HepG2 (cell line): ENCODE results near the gene CXCL6.

Experiments used
- CTCF ChIP-seq: sonication (generic); formaldehyde crosslinking; IDR thresholded peaks from 2 replicates; pipeline ENCODE4 v1.5.0; 2020; ENCODE audit warnings: mild to moderate bottlenecking, missing genetic modification reagents, moderate library complexity
- PATZ1 ChIP-seq: sonication (generic); formaldehyde crosslinking; IDR thresholded peaks from 2 replicates; pipeline ENCODE4 v1.4.0; 2020; ENCODE audit warnings: missing genetic modification reagents
- PHF8 ChIP-seq: sonication (generic); formaldehyde crosslinking; IDR thresholded peaks from 2 replicates; pipeline ENCODE4 v1.5.0; 2020; ENCODE audit warnings: missing genetic modification reagents
- PTBP1 ChIP-seq: fragments of 200-400 bp; formaldehyde crosslinking; IDR thresholded peaks from 2 replicates; pipeline ENCODE4 v1.6.1; 2018; ENCODE audit warnings: low read length, low read depth; ENCODE audit not compliant: poor library complexity, severe bottlenecking
- ZNF850 ChIP-seq: sonication (generic); formaldehyde crosslinking; conservative IDR thresholded peaks from 2 replicates; pipeline ENCODE4 v1.9.0; 2021; ENCODE audit warnings: mild to moderate bottlenecking, missing genetic modification reagents

- TF ChIP-seq PTBP1 (no peak), PATZ1 (CRISPR knock-in tag) (no peak), PHF8 (CRISPR knock-in tag) (no peak), CTCF (CRISPR knock-in tag) (no peak), ZNF850 (CRISPR knock-in tag) (no peak)
These were observed 4.9 kb upstream of the CXCL6 start for GRCh38 chr4:73831569-73831968.
